ENCODE results near the gene PTF1A.

- TF ChIP-seq CTCF (IDR thresholded peaks at IDR 0.05), result no peak
- no peak for TF ChIP-seq POLR2AphosphoS5 (IDR thresholded peaks at IDR 0.05; ENCODE audit: low read depth, low read length)
- TF ChIP-seq SMC3 (IDR thresholded peaks at IDR 0.05; ENCODE audit: low read depth, low read length), result no peak
- no peak for TF ChIP-seq EZH2phosphoT487 (IDR thresholded peaks at IDR 0.05; ENCODE audit: borderline replicate concordance, low read depth)
- no peak for TF ChIP-seq PBX3 (IDR thresholded peaks at IDR 0.05)
- TF ChIP-seq CHD2 (IDR thresholded peaks at IDR 0.05; ENCODE audit: low read length, partially characterized antibody), result no peak
These were observed 38.5 kb downstream of the PTF1A start for GRCh38 chr10:23230582-23230981.
